NOMO-1 treated with DMSO at 0.1 percent for 48 hours (cell line): ENCODE data around the gene FARSB.
A peak's percentile ranks its signal among the peaks of the same experiment; 100 is the strongest.
"Not testable (repeated sequence)": the region's sequence is repeated elsewhere in the genome, so short reads cannot be mapped to it uniquely, and the experiment has no call there.

Experiments used
- DNase-seq: peaks from one replicate; lab custom pipeline; 2025; ENCODE audit not compliant: unreplicated experiment; lab: John Stamatoyannopoulos, UW

The FARSB gene

GRCh38 chr2:222609381-222609780 is 46.5 kb downstream of the FARSB start:
- peak; percentile 67 for DNase-seq

GRCh38 chr2:222608081-222608480 is 47.8 kb downstream of the FARSB start:
- no peak for DNase-seq

GRCh38 chr2:222606306-222606705 is 49.6 kb downstream of the FARSB start:
- DNase-seq, result no peak

- DNase-seq, result no peak
Observed at GRCh38 chr2:222604749-222605515, 51.0 kb downstream of the FARSB start.

GRCh38 chr2:222603501-222603900 is 52.4 kb downstream of the FARSB start:
- no peak for DNase-seq

- no peak for DNase-seq
Observed at GRCh38 chr2:222598611-222599010, 57.3 kb downstream of the FARSB start.

- no peak for DNase-seq
Observed at GRCh38 chr2:222595581-222595980, 60.3 kb downstream of the FARSB start.

- DNase-seq, result no peak
Observed at GRCh38 chr2:222594679-222595078, 61.2 kb downstream of the FARSB start.

- no peak for DNase-seq
Observed at GRCh38 chr2:222592176-222592575, 63.7 kb downstream of the FARSB start.

- DNase-seq, result no peak
Observed at GRCh38 chr2:222591661-222592060, 64.2 kb downstream of the FARSB start.

GRCh38 chr2:222584589-222584988 is 71.3 kb downstream of the FARSB start:
- DNase-seq, result not testable (repeated sequence)

- no peak for DNase-seq
Observed at GRCh38 chr2:222582928-222583327, 73.0 kb downstream of the FARSB start.

- DNase-seq, result no peak
Observed at GRCh38 chr2:222577341-222577740, 78.6 kb downstream of the FARSB start.

GRCh38 chr2:222576171-222577081 is 79.5 kb downstream of the FARSB start:
- DNase-seq, result no peak

- DNase-seq, result no peak
Observed at GRCh38 chr2:222575618-222576017, 80.3 kb downstream of the FARSB start.

- DNase-seq, result no peak
Observed at GRCh38 chr2:222572751-222573174, 83.1 kb downstream of the FARSB start.

- DNase-seq, result no peak
Observed at GRCh38 chr2:222572264-222572721, 83.6 kb downstream of the FARSB start.

- DNase-seq, result no peak
Observed at GRCh38 chr2:222569826-222570225, 86.1 kb downstream of the FARSB start.

- no peak for DNase-seq
Observed at GRCh38 chr2:222568865-222569264, 87.0 kb downstream of the FARSB start.

- DNase-seq, result no peak
Observed at GRCh38 chr2:222566229-222566628, 89.7 kb downstream of the FARSB start.

GRCh38 chr2:222563936-222564335 is 92.0 kb downstream of the FARSB start:
- no peak for DNase-seq
